AG09309 (cell line): Measurements from ENCODE around the gene CHST4.

Experiments used
- DNase-seq: peaks from one replicate; pipeline ENCODE4 v3.0.0-alpha.2; 2010; ENCODE audit warnings: low read depth
- H3K4me3 ChIP-seq: 2 replicates; pipeline ENCODE4 v1.5.1; 2011; ENCODE audit warnings: mild to moderate bottlenecking, low read depth, low read length, moderate library complexity; ENCODE audit not compliant: control insufficient read depth
- TF ChIP-seq, protein P1 (sequence below): IDR thresholded peaks from 2 replicates; pipeline ENCODE4 v1.5.1; 2011; ENCODE audit warnings: mild to moderate bottlenecking, low read depth, low read length, inconsistent platforms; ENCODE audit not compliant: insufficient read depth, control insufficient read depth; ENCODE audit errors: missing control alignments

CHST4 gene

GRCh38 chr16:71567931-71568330 lies 41.7 kb downstream of the CHST4 start:
- no peak for DNase-seq
- TF ChIP-seq, protein P1, sequence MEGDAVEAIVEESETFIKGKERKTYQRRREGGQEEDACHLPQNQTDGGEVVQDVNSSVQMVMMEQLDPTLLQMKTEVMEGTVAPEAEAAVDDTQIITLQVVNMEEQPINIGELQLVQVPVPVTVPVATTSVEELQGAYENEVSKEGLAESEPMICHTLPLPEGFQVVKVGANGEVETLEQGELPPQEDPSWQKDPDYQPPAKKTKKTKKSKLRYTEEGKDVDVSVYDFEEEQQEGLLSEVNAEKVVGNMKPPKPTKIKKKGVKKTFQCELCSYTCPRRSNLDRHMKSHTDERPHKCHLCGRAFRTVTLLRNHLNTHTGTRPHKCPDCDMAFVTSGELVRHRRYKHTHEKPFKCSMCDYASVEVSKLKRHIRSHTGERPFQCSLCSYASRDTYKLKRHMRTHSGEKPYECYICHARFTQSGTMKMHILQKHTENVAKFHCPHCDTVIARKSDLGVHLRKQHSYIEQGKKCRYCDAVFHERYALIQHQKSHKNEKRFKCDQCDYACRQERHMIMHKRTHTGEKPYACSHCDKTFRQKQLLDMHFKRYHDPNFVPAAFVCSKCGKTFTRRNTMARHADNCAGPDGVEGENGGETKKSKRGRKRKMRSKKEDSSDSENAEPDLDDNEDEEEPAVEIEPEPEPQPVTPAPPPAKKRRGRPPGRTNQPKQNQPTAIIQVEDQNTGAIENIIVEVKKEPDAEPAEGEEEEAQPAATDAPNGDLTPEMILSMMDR, result no peak
- H3K4me3 ChIP-seq, result no peak overlapping the region

DNA sequence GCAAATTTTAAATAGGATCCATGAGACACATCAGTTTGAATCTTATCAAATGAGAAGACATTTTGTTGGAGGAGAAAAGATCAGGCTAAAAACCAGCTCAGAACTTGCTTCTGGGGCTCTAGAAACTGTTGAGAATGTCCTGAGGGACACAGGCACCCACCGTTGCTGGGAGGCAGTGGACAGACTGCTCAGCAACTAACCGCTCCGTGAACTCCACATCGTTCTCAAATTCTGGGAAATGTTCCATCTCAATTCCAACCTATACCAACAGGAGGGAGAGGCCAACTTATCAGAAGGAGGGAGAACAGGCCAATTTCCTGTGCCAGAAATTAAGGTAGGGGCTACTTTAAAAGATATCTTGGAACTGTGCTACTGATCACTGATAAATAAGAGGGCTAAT lies 42.3 kb downstream of the CHST4 start:
- TF ChIP-seq, protein P1, result no peak
- no peak overlapping the region for H3K4me3 ChIP-seq
- DNase-seq, result no peak

- TF ChIP-seq, protein P1, result no peak
- DNase-seq, result no peak
- no peak overlapping the region for H3K4me3 ChIP-seq
Measured at GRCh38 chr16:71569621-71570020, 43.4 kb downstream of the CHST4 start.

DNA sequence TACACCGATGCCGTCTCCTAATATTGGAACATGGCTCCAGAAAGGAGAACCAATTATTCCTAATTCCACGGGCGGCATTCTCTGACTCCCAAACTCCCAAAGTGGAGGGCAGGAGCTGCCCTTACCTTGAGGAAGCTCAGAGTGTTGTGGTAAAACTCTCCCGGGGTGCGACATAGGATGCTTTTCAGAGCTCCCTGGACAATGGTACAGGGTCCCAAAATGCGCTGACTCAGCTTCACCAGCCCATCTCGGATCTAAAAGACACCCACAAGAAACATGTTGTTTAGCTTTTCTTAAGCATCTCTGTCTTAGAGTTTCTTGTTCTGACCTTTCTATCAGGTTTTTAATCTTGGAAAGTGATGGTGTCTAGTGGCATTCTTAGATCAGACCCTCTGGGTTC lies 43.9 kb downstream of the CHST4 start:
- DNase-seq, result no peak
- H3K4me3 ChIP-seq, result no peak overlapping the region
- TF ChIP-seq, protein P1, result no peak

- TF ChIP-seq, protein P1, result no peak
- no peak for DNase-seq
- H3K4me3 ChIP-seq, result no peak overlapping the region
Measured at GRCh38 chr16:71572497-71573116, 46.4 kb downstream of the CHST4 start.

- no peak for DNase-seq
- no peak overlapping the region for H3K4me3 ChIP-seq
- TF ChIP-seq, protein P1, result no peak
Measured at GRCh38 chr16:71573387-71574094, 47.3 kb downstream of the CHST4 start.
